ENCODE results near the gene FOXO3.

DNA sequence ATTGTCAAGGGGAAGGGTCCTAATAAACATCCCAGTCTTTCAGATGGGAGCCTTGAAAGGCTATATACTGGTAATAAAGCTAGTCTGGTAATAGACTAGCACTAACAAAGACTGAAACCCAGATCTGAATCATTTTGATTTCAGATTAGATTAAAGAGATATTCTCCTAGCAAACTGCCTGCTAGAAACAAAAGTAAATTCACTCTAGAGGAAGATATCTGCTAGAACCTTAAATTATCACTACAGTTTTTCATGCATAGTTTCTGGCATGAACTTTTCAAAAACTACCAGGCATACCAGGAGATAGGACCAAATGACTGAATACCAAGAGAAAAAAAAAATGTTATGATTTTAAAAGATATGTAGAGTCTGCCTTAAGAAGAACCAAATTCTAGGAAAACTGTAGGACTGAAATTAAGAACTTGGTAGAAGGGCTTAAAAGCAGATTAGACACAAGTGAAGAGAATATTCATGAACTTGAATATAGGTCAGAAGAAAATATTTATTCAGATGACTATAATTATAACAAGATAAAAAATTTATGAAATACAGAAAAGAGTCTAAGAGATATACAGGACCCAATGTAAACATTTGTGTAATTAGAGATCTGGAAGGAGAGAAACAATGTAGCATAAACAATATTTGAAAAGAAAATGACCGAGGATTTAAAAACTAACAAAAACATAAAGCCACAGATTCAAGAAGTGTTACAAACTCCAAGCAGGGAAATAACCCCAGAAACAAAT, 141.6 kb downstream of the FOXO3 start:
- TF ChIP-seq, protein P1, sequence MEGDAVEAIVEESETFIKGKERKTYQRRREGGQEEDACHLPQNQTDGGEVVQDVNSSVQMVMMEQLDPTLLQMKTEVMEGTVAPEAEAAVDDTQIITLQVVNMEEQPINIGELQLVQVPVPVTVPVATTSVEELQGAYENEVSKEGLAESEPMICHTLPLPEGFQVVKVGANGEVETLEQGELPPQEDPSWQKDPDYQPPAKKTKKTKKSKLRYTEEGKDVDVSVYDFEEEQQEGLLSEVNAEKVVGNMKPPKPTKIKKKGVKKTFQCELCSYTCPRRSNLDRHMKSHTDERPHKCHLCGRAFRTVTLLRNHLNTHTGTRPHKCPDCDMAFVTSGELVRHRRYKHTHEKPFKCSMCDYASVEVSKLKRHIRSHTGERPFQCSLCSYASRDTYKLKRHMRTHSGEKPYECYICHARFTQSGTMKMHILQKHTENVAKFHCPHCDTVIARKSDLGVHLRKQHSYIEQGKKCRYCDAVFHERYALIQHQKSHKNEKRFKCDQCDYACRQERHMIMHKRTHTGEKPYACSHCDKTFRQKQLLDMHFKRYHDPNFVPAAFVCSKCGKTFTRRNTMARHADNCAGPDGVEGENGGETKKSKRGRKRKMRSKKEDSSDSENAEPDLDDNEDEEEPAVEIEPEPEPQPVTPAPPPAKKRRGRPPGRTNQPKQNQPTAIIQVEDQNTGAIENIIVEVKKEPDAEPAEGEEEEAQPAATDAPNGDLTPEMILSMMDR (IDR thresholded peaks at IDR 0.05; ENCODE audit: extremely low read depth in 1 of 2, insufficient read depth in 1 of 2, low read depth in 1 of 2, low read length in 2 of 2), result no peak
- no peak for TF ChIP-seq EZH2 (IDR thresholded peaks at IDR 0.05; ENCODE audit: borderline replicate concordance, low read depth, low read length, severe bottlenecking)
- no peak for TF ChIP-seq POLR2AphosphoS5 (IDR thresholded peaks at IDR 0.05; ENCODE audit: insufficient read depth, low read depth, low read length)
- no peak for TF ChIP-seq MYC (IDR thresholded peaks at IDR 0.05; ENCODE audit: low read depth, low read length)
- no peak for TF ChIP-seq POLR2A (IDR thresholded peaks at IDR 0.05; ENCODE audit: low read depth, low read length)
- TF ChIP-seq, protein P2, sequence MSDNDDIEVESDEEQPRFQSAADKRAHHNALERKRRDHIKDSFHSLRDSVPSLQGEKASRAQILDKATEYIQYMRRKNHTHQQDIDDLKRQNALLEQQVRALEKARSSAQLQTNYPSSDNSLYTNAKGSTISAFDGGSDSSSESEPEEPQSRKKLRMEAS (IDR thresholded peaks at IDR 0.05; ENCODE audit: insufficient read depth, insufficient read length), result no peak
- TF ChIP-seq FOS (IDR thresholded peaks at IDR 0.05; ENCODE audit: borderline replicate concordance, insufficient read depth, low read length), result no peak
